Progenitor cell of endocrine pancreas (in vitro differentiated cells): ENCODE data around the gene ZNF569. TPM values are rescaled to one million over a fixed set of nuclear protein-coding genes. Genes with fewer than 3 reads are reported as not detected.

ENCODE experiments used
- DNase-seq: peaks from one replicate; pipeline ENCODE4 v3.0.0; 2021; ENCODE audit warnings: low spot score; ENCODE audit not compliant: unreplicated experiment
- H3K27ac Mint-ChIP-seq: 2 replicates; pipeline ENCODE4 v1.8.0; 2021; ENCODE audit warnings: mild to moderate bottlenecking, moderate library complexity, mixed read lengths
- H3K27me3 Mint-ChIP-seq: 2 replicates; pipeline ENCODE4 v1.8.0; 2021; ENCODE audit warnings: mixed read lengths
- H3K36me3 Mint-ChIP-seq: 2 replicates; pipeline ENCODE4 v1.8.0; 2022; ENCODE audit warnings: mixed read lengths; ENCODE audit not compliant: insufficient read depth
- H3K4me1 Mint-ChIP-seq: 2 replicates; pipeline ENCODE4 v1.8.0; 2021; ENCODE audit warnings: low read depth, mixed read lengths
- H3K4me3 Mint-ChIP-seq: 2 replicates; pipeline ENCODE4 v1.8.0; 2021; ENCODE audit warnings: low read depth, mild to moderate bottlenecking, moderate library complexity, mixed read lengths
- H3K9me3 Mint-ChIP-seq: 2 replicates; pipeline ENCODE4 v1.8.0; 2021; ENCODE audit warnings: low read depth, mixed read lengths
- CTCF ChIP-seq: fragments of 200-600 bp; sonication (generic); IDR thresholded peaks from one replicate; pipeline ENCODE4 v1.5.0; 2021; ENCODE audit warnings: antibody characterized with exemption, mild to moderate bottlenecking; ENCODE audit not compliant: unreplicated experiment
- long read RNA-seq: library from polyadenylated mRNA; unstranded; transcript quantifications from one replicate; pipeline ENCODE4 v2.0.0, GENCODE V29; 2020
- total RNA-seq: library from RNA; stranded (reverse); gene quantifications from 2 replicates; pipeline ENCODE4 v1.2.1, GENCODE V29; 2021

The ZNF569 gene
- total RNA-seq, result 7.6 and 8.5 TPM in 2 replicates
- long read RNA-seq, full-length matches to known transcripts, result 15 of 34 reads
- long read RNA-seq, partial matches to known transcripts, result 4 of 34 reads
- long read RNA-seq, other reads (novel, unspliced or antisense), result 15 of 34 reads

- Mint-ChIP-seq H3K4me1 (peaks cover 18% of the 10 kb centered on the region), H3K36me3 (peaks cover 12% of the 10 kb centered on the region), H3K9me3 (no peaks in the 10 kb centered on the region), H3K4me3 (peak within 1 kb of the TSS; percentile 98), H3K27me3 (no peaks in the 10 kb centered on the region), H3K27ac (peak within 1 kb of the TSS; percentile 98)
- peak; percentile 64 for DNase-seq
- TF ChIP-seq CTCF, result no peak
Observed at GRCh38 chr19:37466798-37467607, at the start of gene ZNF569. Gene ZNF569, minus strand, starts transcription at chr19:37467444. Its CDS starts 22,523 bp downstream, at chr19:37444921.

DNA sequence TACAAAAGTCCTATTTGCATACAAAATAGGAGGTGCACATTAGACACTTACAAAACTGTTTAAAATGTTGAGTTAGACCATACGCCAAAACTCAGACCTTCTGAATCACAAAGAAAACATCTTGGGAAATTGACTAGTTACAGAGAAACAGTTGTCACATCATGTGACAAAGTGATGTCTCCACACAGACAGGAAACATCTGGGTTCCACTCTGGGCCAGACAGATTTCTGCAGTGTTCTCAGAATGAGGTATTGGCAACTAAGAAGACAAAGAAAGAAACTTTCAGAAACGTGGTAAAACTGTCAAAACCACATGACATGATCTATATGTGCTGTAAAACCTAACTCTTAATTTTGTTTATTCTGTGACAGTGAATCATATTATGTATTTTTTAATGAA, 46.2 kb upstream of the ZNF569 start:
- Mint-ChIP-seq H3K9me3 (no peaks in the 10 kb centered on the region), H3K27ac (no peak overlapping the region), H3K4me1 (no peaks in the 10 kb centered on the region), H3K27me3 (no peaks in the 10 kb centered on the region), H3K36me3 (peaks cover 47% of the 10 kb centered on the region), H3K4me3 (no peak overlapping the region)
- no peak for DNase-seq
- TF ChIP-seq CTCF, result no peak

GRCh38 chr19:37511821-37512220, 44.6 kb upstream of the ZNF569 start:
- no peak for DNase-seq
- H3K9me3 Mint-ChIP-seq, result no peaks in the 10 kb centered on the region
- H3K27me3 Mint-ChIP-seq, result no peaks in the 10 kb centered on the region
- peaks cover 35% of the 10 kb centered on the region for H3K36me3 Mint-ChIP-seq
- no peak overlapping the region for H3K4me3 Mint-ChIP-seq
- no peak overlapping the region for H3K27ac Mint-ChIP-seq
- H3K4me1 Mint-ChIP-seq, result peaks cover 2% of the 10 kb centered on the region
- no peak for TF ChIP-seq CTCF

- H3K27me3 Mint-ChIP-seq, result no peaks in the 10 kb centered on the region
- peaks cover 32% of the 10 kb centered on the region for H3K36me3 Mint-ChIP-seq
- no peak for DNase-seq
- H3K27ac Mint-ChIP-seq, result no peak overlapping the region
- no peaks in the 10 kb centered on the region for H3K9me3 Mint-ChIP-seq
- no peak for TF ChIP-seq CTCF
- H3K4me3 Mint-ChIP-seq, result no peak overlapping the region
- peaks cover 2% of the 10 kb centered on the region for H3K4me1 Mint-ChIP-seq
Observed at GRCh38 chr19:37511186-37511585, 43.9 kb upstream of the ZNF569 start.

- no peak for DNase-seq
- H3K4me3 Mint-ChIP-seq, result no peak overlapping the region
- no peak overlapping the region for H3K27ac Mint-ChIP-seq
- H3K27me3 Mint-ChIP-seq, result no peaks in the 10 kb centered on the region
- peaks cover 14% of the 10 kb centered on the region for H3K9me3 Mint-ChIP-seq
- H3K36me3 Mint-ChIP-seq, result peaks cover 26% of the 10 kb centered on the region
- H3K4me1 Mint-ChIP-seq, result peaks cover 15% of the 10 kb centered on the region
- no peak for TF ChIP-seq CTCF
Observed at GRCh38 chr19:37507167-37507464, 39.9 kb upstream of the ZNF569 start.
